GM21360 (cell line): ENCODE data around the gene ARHGAP20.
"Not testable (repeated sequence)": the region's sequence is repeated elsewhere in the genome, so short reads cannot be mapped to it uniquely, and the experiment has no call there.

ENCODE experiments used
- ATAC-seq: cut with Tn5 transposase; IDR thresholded peaks from one replicate; pipeline ENCODE4 v1.9.1; 2021; ENCODE audit warnings: mild to moderate bottlenecking, moderate library complexity; ENCODE audit not compliant: unreplicated experiment

The ARHGAP20 gene

GRCh38 chr11:110716361-110716760 lies 4.1 kb upstream of the ARHGAP20 start:
- no peak for ATAC-seq

GRCh38 chr11:110715541-110715940 lies 3.3 kb upstream of the ARHGAP20 start:
- no peak for ATAC-seq

- ATAC-seq, result no peak
Measured at GRCh38 chr11:110713449-110713776, 1.2 kb upstream of the ARHGAP20 start.

- peak; percentile 22 for ATAC-seq
Measured at GRCh38 chr11:110712659-110713448, 617 bp upstream of the ARHGAP20 start.

GRCh38 chr11:110711448-110711775 lies 825 bp downstream of the ARHGAP20 start:
- ATAC-seq, result no peak

- no peak for ATAC-seq
Measured at GRCh38 chr11:110710628-110711381, 1.4 kb downstream of the ARHGAP20 start.

GRCh38 chr11:110704210-110704864 lies 7.9 kb downstream of the ARHGAP20 start:
- ATAC-seq, result no peak

GRCh38 chr11:110691926-110692325 lies 20.3 kb downstream of the ARHGAP20 start:
- no peak for ATAC-seq

- ATAC-seq, result no peak
Measured at GRCh38 chr11:110689306-110689705, 22.9 kb downstream of the ARHGAP20 start.

- ATAC-seq, result no peak
Measured at GRCh38 chr11:110679323-110679975, 32.8 kb downstream of the ARHGAP20 start.

- ATAC-seq, result no peak
Measured at GRCh38 chr11:110675548-110675947, 36.7 kb downstream of the ARHGAP20 start.

- ATAC-seq, result no peak
Measured at GRCh38 chr11:110665689-110666465, 46.4 kb downstream of the ARHGAP20 start.

GRCh38 chr11:110655967-110656366 lies 56.3 kb downstream of the ARHGAP20 start:
- no peak for ATAC-seq

GRCh38 chr11:110654456-110654855 lies 57.8 kb downstream of the ARHGAP20 start:
- no peak for ATAC-seq

- ATAC-seq, result no peak
Measured at GRCh38 chr11:110645253-110645652, 67.0 kb downstream of the ARHGAP20 start.

- ATAC-seq, result no peak
Measured at GRCh38 chr11:110634370-110634769, 77.9 kb downstream of the ARHGAP20 start.

- no peak for ATAC-seq
Measured at GRCh38 chr11:110631551-110631950, 80.7 kb downstream of the ARHGAP20 start.

- ATAC-seq, result no peak
Measured at GRCh38 chr11:110629594-110629993, 82.6 kb downstream of the ARHGAP20 start.

GRCh38 chr11:110621826-110622225 lies 90.4 kb downstream of the ARHGAP20 start:
- no peak for ATAC-seq

- not testable (repeated sequence) for ATAC-seq
Measured at GRCh38 chr11:110619366-110619765, 92.9 kb downstream of the ARHGAP20 start.

GRCh38 chr11:110614031-110614430 lies 98.2 kb downstream of the ARHGAP20 start:
- no peak for ATAC-seq
